ENCODE data around the gene CCDC92.
A peak's percentile ranks its signal among the peaks of the same experiment; 100 is the strongest.

CCDC92 gene

DNA sequence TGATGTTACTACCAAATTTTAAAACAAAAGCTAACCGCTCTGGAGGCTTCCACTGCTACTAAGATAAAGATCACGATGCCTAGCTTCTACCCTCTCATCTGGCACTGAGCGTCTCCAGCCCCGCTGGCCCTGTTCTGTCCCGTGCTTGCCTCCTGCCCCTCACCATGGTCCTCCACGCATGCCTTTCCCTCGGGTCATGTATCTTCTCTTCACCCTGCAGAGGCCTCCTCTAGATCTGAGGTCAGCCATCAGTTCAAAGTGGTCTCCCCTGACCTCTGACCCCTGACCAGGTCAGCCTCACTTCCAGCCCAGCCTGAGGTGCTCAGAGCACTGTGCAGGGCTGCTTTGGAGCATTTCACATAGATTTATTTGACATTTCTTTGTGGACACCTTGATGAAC is 28.7 kb upstream of the CCDC92 start:
- DNase-seq, result no peak

DNA sequence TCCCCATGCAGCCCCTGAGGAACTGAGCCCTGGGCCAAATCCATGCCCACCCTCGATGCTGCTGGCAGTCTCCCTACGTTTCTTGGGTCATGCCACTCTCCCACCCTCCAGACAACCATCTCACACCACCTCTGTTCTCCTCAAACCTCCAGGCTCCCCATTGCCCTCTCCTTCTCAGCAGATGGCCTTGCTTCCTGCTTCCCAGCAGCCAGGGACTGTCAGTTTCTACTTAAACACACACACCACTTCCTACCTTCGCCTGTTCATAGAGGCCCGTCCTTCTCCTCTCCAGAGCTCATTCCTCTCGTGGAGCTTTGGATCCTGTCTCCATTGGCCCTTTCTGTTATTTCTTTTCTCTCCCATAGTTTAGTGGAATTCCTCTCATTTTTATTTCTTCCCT is 27.5 kb upstream of the CCDC92 start:
- DNase-seq, result no peak

DNA sequence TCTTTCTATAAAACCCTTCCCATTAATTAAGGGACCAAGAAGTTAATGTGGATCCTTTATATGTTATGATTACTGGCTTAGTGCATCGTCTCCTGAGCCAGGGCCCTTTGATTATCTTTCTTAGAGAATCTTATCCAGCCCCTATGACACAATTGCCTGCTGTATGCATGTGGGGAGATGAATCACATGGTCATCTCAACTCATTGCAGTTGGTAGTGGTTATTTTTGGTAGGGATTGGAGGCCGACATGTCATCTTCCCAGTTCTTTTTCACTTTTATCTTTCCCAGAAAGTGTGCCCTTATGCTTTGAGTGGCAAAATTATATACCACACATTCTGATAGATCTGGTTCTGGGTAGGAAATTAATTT is 26.3 kb upstream of the CCDC92 start:
- no peak for DNase-seq

- no peak for DNase-seq
Observed at GRCh38 chr12:123998344-123998990, 25.8 kb upstream of the CCDC92 start.

- DNase-seq, result no peak
Observed at GRCh38 chr12:123997908-123998307, 25.3 kb upstream of the CCDC92 start.

DNA sequence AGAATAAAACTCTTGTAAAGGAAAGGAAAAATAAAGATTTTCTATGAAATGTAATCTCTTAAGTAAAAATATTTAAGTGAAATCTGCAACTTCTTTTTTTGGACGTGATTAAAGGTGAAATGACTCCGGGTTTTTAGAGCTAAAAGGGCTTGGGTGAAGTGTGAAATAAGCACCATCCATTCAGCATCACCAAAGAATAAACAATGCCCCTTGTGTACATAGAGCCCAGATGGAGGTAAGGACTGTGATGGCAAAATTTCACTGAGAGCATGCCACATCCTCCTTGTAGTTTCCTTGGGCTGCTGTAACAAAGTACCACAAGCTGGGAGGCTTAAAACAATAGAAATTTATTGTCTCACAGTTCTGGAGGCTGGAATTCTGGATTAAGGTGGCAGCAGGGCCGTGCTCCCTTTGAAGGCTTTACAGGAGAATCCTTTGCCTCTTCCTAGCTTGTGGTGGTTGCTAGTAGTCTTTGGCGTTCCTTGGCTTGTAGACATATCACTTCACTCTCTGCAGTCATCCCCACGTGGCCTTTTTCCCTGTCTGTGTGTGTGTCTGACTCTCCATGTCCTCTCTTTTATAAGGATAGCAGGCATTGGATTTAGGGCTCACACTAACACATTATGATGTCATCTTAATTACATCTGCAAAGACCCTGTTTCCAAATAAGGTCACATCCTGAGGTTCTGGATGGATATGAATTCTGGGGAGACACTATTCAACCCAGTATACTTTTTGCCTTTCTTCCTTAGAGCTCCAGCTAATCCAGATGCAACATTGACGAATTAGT is 24.6 kb upstream of the CCDC92 start:
- DNase-seq, result no peak

GRCh38 chr12:123996581-123996980 is 23.9 kb upstream of the CCDC92 start:
- DNase-seq, result no peak

DNA sequence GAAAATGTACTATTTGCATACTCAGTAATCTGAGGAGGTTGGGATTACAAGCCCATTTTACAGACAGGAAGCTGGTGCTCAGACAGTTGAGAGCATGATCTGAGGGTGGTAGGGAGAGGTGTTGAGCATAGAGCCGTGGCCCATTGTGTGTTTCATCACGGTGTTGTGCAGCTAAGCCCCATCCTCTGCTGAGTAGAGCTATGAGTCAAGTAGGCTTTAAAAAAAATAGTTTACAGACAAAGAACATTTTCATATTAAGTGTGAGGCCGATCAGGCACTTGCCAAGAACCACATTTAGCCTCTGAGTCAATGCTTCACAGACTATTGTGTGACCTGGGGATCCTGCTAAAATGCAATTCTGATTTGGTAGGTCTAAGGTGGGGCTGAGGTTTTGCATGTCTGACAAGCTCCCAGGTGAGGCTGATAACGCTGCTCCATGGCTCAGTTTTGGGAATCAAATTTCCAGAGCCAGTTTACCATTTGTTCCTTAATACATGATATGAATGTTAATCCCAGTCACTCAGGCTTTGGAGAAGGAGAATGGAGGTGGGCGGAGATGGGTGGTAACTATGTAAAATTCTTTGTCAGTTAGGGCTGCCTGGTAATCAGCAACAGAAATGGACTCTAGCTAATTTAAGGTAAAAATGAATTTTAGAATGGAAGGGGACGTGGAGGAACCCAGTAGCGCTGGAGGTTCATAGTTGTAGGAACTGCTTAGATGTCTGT is 22.6 kb upstream of the CCDC92 start:
- peak; percentile 25 for DNase-seq

- DNase-seq, result no peak
Observed at GRCh38 chr12:123992118-123992825, 19.6 kb upstream of the CCDC92 start.

DNA sequence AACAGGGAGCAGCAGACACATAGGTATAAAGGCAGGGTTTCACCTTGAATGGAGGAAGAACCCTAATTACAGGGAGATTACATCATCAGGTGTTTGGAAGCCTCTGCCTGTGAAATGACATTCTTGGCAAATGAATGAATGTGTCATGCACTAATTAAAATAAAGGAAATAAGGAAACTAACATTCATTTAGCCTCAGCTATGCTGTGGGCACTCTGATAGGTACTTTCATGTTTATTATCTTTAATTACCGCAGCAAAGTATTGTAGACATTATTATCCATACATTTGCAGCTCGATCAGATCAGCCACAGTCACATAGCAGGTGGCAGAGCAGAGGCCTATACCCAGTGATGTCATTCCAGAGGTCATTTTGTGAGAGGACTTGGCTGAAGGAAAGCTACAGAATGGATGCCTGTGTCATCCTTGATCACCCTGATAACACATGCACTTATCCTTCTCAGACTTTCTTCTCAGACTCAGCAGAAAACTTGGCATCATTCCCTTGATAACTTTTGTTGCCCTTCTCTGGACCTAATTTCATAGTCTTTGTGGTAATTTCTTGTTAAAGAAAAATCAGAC is 18.8 kb upstream of the CCDC92 start:
- DNase-seq, result no peak

- DNase-seq, result no peak
Observed at GRCh38 chr12:123990511-123990910, 17.9 kb upstream of the CCDC92 start.

GRCh38 chr12:123989753-123990152 is 17.1 kb upstream of the CCDC92 start:
- no peak for DNase-seq

GRCh38 chr12:123989168-123989567 is 16.5 kb upstream of the CCDC92 start:
- no peak for DNase-seq

DNA sequence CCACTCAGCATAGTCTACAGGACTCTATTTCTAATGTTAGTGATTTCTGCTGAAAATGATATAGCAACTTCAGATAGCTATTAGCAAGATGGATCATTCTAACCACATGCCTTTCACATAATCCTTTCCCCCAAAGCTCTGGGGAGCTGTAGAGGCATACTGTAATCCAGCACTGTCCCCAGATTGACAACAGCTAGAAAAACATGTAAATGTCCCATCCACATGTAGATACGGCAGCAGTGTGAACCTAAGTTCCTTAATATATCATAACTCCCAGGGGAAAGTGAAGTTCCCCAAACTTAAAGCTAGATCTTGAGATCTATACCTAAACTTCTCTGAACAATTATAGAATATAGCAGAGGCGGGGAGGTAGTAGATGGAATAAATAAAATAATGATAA is 14.4 kb upstream of the CCDC92 start:
- no peak for DNase-seq

- DNase-seq, result no peak
Observed at GRCh38 chr12:123986374-123986965, 13.8 kb upstream of the CCDC92 start.

DNA sequence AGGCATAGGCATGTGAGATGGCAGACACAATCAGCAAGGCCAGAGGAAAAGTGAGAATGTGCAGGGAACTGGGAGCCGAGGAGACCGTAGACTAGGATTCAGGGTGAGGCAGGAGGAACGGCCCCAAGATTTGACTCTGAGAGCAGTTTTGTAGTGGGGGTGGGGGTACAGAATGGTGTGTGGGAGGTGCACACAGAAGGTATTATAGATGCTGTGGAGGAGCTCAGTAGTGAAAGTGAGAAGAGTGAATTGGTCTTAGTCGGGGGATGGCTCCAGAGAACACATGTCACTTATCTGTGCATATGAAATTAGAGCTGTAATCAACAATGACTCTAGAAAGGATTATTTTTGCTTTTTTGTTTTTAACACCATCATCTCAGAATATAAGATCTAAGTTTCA is 12.3 kb upstream of the CCDC92 start:
- DNase-seq, result no peak

GRCh38 chr12:123983822-123984485 is 11.3 kb upstream of the CCDC92 start:
- peak; percentile 43 for DNase-seq

DNA sequence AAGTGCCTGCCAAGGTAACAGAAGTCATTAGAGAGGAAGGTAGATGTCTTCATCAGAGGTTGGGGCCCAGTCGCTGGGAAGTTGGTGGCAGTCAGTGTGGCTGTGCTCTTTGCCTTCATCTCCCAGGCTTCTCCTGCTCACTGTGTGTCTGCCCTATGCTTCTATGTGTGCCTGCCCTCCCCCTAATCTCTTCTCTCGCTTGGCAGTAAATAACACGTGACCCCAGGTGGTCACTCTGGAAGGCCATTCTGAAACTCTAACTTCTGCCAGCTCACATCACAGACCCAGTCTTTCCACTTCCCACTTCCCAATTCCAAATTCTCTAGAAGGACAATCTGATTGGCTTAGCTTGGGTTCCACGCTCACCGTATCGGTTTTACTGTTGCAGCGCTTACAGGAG is 9.6 kb upstream of the CCDC92 start:
- DNase-seq, result no peak

- DNase-seq, result no peak
Observed at GRCh38 chr12:123979566-123979965, 6.9 kb upstream of the CCDC92 start.

- DNase-seq, result no peak
Observed at GRCh38 chr12:123976227-123976826, 3.7 kb upstream of the CCDC92 start.

GRCh38 chr12:123973552-123974341 is 1.1 kb upstream of the CCDC92 start:
- DNase-seq, result peak; percentile 35

Measured in activated CD4-positive, alpha-beta T cell treated with anti-CD3 and anti-CD28 coated beads for 48 hours (primary cell).